OCI-LY1 (cell line): ENCODE measurements around the gene TMEM220.

ENCODE experiments used
- H2AFZ ChIP-seq: fragments of 200-600 bp; sonication (generic), shearing (Covaris generic); 2 replicates; pipeline ENCODE4 v1.6.0; 2014; ENCODE audit warnings: antibody characterized with exemption, mild to moderate bottlenecking, low read length
- H3F3A ChIP-seq: fragments of 200-600 bp; sonication (generic), shearing (Covaris generic); 2 replicates; pipeline ENCODE4 v1.6.0; 2014; ENCODE audit warnings: mild to moderate bottlenecking, antibody characterized with exemption, low read length, moderate library complexity; ENCODE audit not compliant: insufficient read depth
- H3K27ac ChIP-seq: fragments of 200-600 bp; sonication (generic); 2 replicates; pipeline ENCODE4 v1.5.1; 2014; ENCODE audit warnings: low read length, mixed run types, mild to moderate bottlenecking, low read depth; ENCODE audit not compliant: poor library complexity, severe bottlenecking
- H3K27me3 ChIP-seq: fragments of 200-600 bp; sonication (generic); 2 replicates; pipeline ENCODE4 v1.6.0; 2014; ENCODE audit warnings: antibody characterized with exemption, mild to moderate bottlenecking, low read length, moderate library complexity; ENCODE audit not compliant: insufficient read depth
- H3K36me3 ChIP-seq: fragments of 200-600 bp; sonication (generic); 2 replicates; pipeline ENCODE4 v1.6.1; 2014; ENCODE audit warnings: mild to moderate bottlenecking, antibody characterized with exemption, low read length, moderate library complexity, mixed read lengths; ENCODE audit not compliant: insufficient read depth
- H3K4me1 ChIP-seq: fragments of 200-600 bp; sonication (generic); 2 replicates; pipeline ENCODE4 v1.5.1; 2014; ENCODE audit warnings: mild to moderate bottlenecking, low read length, moderate library complexity; ENCODE audit not compliant: insufficient read depth, severe bottlenecking
- H3K4me2 ChIP-seq: fragments of 200-600 bp; sonication (generic), shearing (Covaris generic); 2 replicates; pipeline ENCODE4 v1.6.1; 2014; ENCODE audit warnings: low read length
- H3K4me3 ChIP-seq: fragments of 200-600 bp; sonication (generic); 2 replicates; pipeline ENCODE4 v1.5.1; 2014; ENCODE audit warnings: low read length, low read depth, mild to moderate bottlenecking, mixed read lengths; ENCODE audit not compliant: poor library complexity, severe bottlenecking
- H3K79me2 ChIP-seq: fragments of 200-600 bp; shearing (Covaris generic); 2 replicates; pipeline ENCODE4 v1.6.1; 2016; ENCODE audit warnings: mixed run types, low read length, mixed read lengths; ENCODE audit not compliant: insufficient read depth
- H3K9ac ChIP-seq: fragments of 200-600 bp; sonication (generic), shearing (Covaris generic); 2 replicates; pipeline ENCODE4 v1.6.1; 2014; ENCODE audit warnings: mild to moderate bottlenecking, low read length, mixed read lengths
- H3K9me2 ChIP-seq: fragments of 200-600 bp; sonication (generic), shearing (Covaris generic); 2 replicates; pipeline ENCODE4 v1.6.1; 2014; ENCODE audit warnings: low read depth, mild to moderate bottlenecking, low read length, mixed read lengths
- H3K9me3 ChIP-seq: fragments of 200-600 bp; shearing (Covaris generic); 2 replicates; pipeline ENCODE4 v1.6.1; 2014; ENCODE audit warnings: low read length, mixed read lengths
- H4K20me1 ChIP-seq: fragments of 200-600 bp; sonication (generic), shearing (Covaris generic); 2 replicates; pipeline ENCODE4 v1.6.0; 2016; ENCODE audit warnings: mild to moderate bottlenecking, low read length; ENCODE audit not compliant: insufficient read depth
- CTCF ChIP-seq: fragments of 200-600 bp; sonication (generic), shearing (Covaris generic); IDR thresholded peaks from 2 replicates; pipeline ENCODE4 v1.5.1; 2017; ENCODE audit warnings: mild to moderate bottlenecking, antibody characterized with exemption, low read length, moderate library complexity, mixed read lengths
- EZH2 ChIP-seq: fragments of 200-600 bp; sonication (generic), shearing (Covaris generic); IDR thresholded peaks from 2 replicates; pipeline ENCODE4 v1.8.0; 2017; ENCODE audit warnings: borderline replicate concordance, mixed run types, mild to moderate bottlenecking, antibody characterized with exemption, low read length, moderate library complexity, mixed read lengths

Gene TMEM220

GRCh38 chr17:10687499-10687898, 42.3 kb downstream of the TMEM220 start:
- Histone ChIP-seq H3K27ac (no peak overlapping the region), H3K79me2 (peaks cover 14% of the 10 kb centered on the region; the same call in 1 of the 2 replicates), H2AFZ (no peak overlapping the region), H3K36me3 (peaks cover 90% of the 10 kb centered on the region), H3K9me2 (no peaks in the 10 kb centered on the region), H3K4me2 (no peak overlapping the region), H3K9me3 (no peaks in the 10 kb centered on the region), H3K27me3 (no peaks in the 10 kb centered on the region), H3K4me1 (no peaks in the 10 kb centered on the region), H3K9ac (no peak overlapping the region), H3F3A (no peaks in the 10 kb centered on the region), H3K4me3 (no peak overlapping the region), H4K20me1 (no peaks in the 10 kb centered on the region)
- TF ChIP-seq EZH2 (no peak), CTCF (no peak)

- no peaks in the 10 kb centered on the region for H3K9me3 ChIP-seq
- H3K36me3 ChIP-seq: peaks cover 89% of the 10 kb centered on the region
- H3K9ac ChIP-seq: no peak overlapping the region
- H3K4me3 ChIP-seq: no peak overlapping the region
- no peaks in the 10 kb centered on the region for H4K20me1 ChIP-seq
- no peak overlapping the region for H3K4me2 ChIP-seq
- H3K79me2 ChIP-seq: no peaks in the 10 kb centered on the region
- H2AFZ ChIP-seq: no peak overlapping the region
- H3K27me3 ChIP-seq: no peaks in the 10 kb centered on the region
- H3K9me2 ChIP-seq: no peaks in the 10 kb centered on the region
- H3F3A ChIP-seq: no peaks in the 10 kb centered on the region
- H3K27ac ChIP-seq: no peak overlapping the region
- H3K4me1 ChIP-seq: no peaks in the 10 kb centered on the region
- TF ChIP-seq CTCF (peak; percentile 64), EZH2 (no peak)
Measured at GRCh38 chr17:10683853-10684252, 46.0 kb downstream of the TMEM220 start.

GRCh38 chr17:10681866-10682446, 47.9 kb downstream of the TMEM220 start:
- Histone ChIP-seq H3K36me3 (peaks cover 84% of the 10 kb centered on the region), H3K9ac (no peak overlapping the region), H3K4me2 (no peak overlapping the region), H3K9me3 (no peaks in the 10 kb centered on the region), H4K20me1 (no peaks in the 10 kb centered on the region), H2AFZ (no peak overlapping the region), H3K79me2 (no peaks in the 10 kb centered on the region), H3K9me2 (no peaks in the 10 kb centered on the region), H3K4me1 (no peaks in the 10 kb centered on the region), H3K27me3 (no peaks in the 10 kb centered on the region), H3K27ac (no peak overlapping the region), H3K4me3 (no peak overlapping the region), H3F3A (no peaks in the 10 kb centered on the region)
- TF ChIP-seq CTCF (no peak), EZH2 (no peak)
